Measurements from ENCODE around the gene FBLN2.

DNA sequence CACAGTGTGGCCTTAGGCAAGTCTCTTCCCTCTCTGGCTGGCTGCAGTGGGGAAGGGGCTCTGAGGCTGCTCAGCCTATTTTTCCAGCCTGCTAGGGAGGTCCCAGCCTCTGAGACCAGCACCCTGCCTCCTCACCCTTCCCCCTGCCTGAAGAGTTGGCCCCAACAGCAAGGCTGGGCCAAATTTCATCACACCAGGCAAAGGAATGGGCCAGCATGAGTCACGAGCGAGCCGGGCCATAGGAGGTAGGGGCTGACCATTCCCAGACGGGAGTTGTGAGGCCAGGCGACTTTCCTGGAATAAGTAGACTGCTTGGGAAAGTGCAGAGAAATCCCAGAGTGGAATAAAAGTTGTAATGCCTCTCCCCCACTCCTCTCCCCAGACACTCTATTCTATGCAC lies 5.7 kb upstream of the FBLN2 start:
- no peak for TF ChIP-seq POLR2A (IDR thresholded peaks at IDR 0.05)
- TF ChIP-seq, protein P1, sequence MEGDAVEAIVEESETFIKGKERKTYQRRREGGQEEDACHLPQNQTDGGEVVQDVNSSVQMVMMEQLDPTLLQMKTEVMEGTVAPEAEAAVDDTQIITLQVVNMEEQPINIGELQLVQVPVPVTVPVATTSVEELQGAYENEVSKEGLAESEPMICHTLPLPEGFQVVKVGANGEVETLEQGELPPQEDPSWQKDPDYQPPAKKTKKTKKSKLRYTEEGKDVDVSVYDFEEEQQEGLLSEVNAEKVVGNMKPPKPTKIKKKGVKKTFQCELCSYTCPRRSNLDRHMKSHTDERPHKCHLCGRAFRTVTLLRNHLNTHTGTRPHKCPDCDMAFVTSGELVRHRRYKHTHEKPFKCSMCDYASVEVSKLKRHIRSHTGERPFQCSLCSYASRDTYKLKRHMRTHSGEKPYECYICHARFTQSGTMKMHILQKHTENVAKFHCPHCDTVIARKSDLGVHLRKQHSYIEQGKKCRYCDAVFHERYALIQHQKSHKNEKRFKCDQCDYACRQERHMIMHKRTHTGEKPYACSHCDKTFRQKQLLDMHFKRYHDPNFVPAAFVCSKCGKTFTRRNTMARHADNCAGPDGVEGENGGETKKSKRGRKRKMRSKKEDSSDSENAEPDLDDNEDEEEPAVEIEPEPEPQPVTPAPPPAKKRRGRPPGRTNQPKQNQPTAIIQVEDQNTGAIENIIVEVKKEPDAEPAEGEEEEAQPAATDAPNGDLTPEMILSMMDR (IDR thresholded peaks at IDR 0.05): no peak
